Activated T-cell treated with anti-CD3 and anti-CD28 coated beads, Interleukin-2, amount 50 U/mL, for 72 hours (primary cell): ENCODE data around the gene ADAMTS15. TPM values are rescaled to one million over a fixed set of nuclear protein-coding genes. Genes with fewer than 3 reads are reported as not detected.

ENCODE experiments used
- ATAC-seq, 2 donors: fragments of 150-1000 bp; cut with Tn5 transposase; replicated peaks in 1 of 2; 2 replicates each; pipeline ENCODE4 v1.10.0; 2021; ENCODE audit warnings: moderate library complexity in 2 of 2, mild to moderate bottlenecking in 1 of 2
- DNase-seq, 2 donors: peaks; one replicate each; pipeline ENCODE4 v3.0.0; 2021 to 2022; ENCODE audit warnings: mixed read lengths in 1 of 2
- H3K27ac Mint-ChIP-seq: one replicate; pipeline ENCODE4 v1.8.0; 2022; ENCODE audit warnings: mild to moderate bottlenecking, moderate library complexity, mixed read lengths
- H3K27me3 Mint-ChIP-seq: one replicate; pipeline ENCODE4 v1.8.0; 2022; ENCODE audit warnings: low read depth, mixed read lengths
- H3K36me3 Mint-ChIP-seq, 2 donors: one replicate each; pipeline ENCODE4 v1.8.0; 2022; ENCODE audit warnings: mixed read lengths in 2 of 2, mild to moderate bottlenecking in 1 of 2; ENCODE audit not compliant: insufficient read depth in 2 of 2
- H3K4me1 Mint-ChIP-seq: one replicate; pipeline ENCODE4 v1.8.0; 2022; ENCODE audit warnings: low read depth, mixed read lengths
- H3K4me3 Mint-ChIP-seq, 2 donors: one replicate each; pipeline ENCODE4 v1.8.0; 2022; ENCODE audit warnings: mild to moderate bottlenecking in 2 of 2, mixed read lengths in 2 of 2, moderate library complexity in 2 of 2
- H3K9me3 Mint-ChIP-seq, 2 donors: one replicate each; pipeline ENCODE4 v1.8.0; 2022; ENCODE audit warnings: mixed read lengths in 2 of 2
- total RNA-seq, 2 donors: library from RNA; stranded (reverse); gene quantifications; one replicate each; pipeline ENCODE4 v1.2.3, GENCODE V29; 2022

The ADAMTS15 gene
- total RNA-seq, 2 donors from 2014 or later: 0.05 to 0.07 TPM

- no peaks in the 10 kb centered on the region for H3K27me3 Mint-ChIP-seq
Observed at GRCh38 chr11:130476922-130477491, 28.6 kb downstream of the ADAMTS15 start.

GRCh38 chr11:130477586-130478203, 29.2 kb downstream of the ADAMTS15 start:
- no peaks in the 10 kb centered on the region for H3K9me3 Mint-ChIP-seq
- DNase-seq: no peak
- ATAC-seq: no peak
- no peaks in the 10 kb centered on the region for H3K27me3 Mint-ChIP-seq
- no peak overlapping the region for H3K27ac Mint-ChIP-seq
- H3K36me3 Mint-ChIP-seq: no peaks in the 10 kb centered on the region
- no peak overlapping the region for H3K4me3 Mint-ChIP-seq
- no peaks in the 10 kb centered on the region for H3K4me1 Mint-ChIP-seq

More at GRCh38 chr11:130476922-130477491, 28.6 kb downstream of the ADAMTS15 start:
- H3K36me3 Mint-ChIP-seq: no peaks in the 10 kb centered on the region
- H3K27ac Mint-ChIP-seq: no peak overlapping the region
- no peak for ATAC-seq
- H3K9me3 Mint-ChIP-seq: no peaks in the 10 kb centered on the region
- no peak for DNase-seq
- no peak overlapping the region for H3K4me3 Mint-ChIP-seq
- H3K4me1 Mint-ChIP-seq: no peaks in the 10 kb centered on the region

GRCh38 chr11:130478204-130478701, 29.8 kb downstream of the ADAMTS15 start:
- Mint-ChIP-seq H3K27me3 (no peaks in the 10 kb centered on the region), H3K4me1 (no peaks in the 10 kb centered on the region), H3K27ac (no peak overlapping the region), H3K4me3 (no peak overlapping the region), H3K9me3 (no peaks in the 10 kb centered on the region), H3K36me3 (no peaks in the 10 kb centered on the region)
- DNase-seq: no peak
- no peak for ATAC-seq

- no peak for DNase-seq
- ATAC-seq: no peak
- Mint-ChIP-seq H3K27ac (no peak overlapping the region), H3K4me1 (no peaks in the 10 kb centered on the region), H3K36me3 (no peaks in the 10 kb centered on the region), H3K27me3 (no peaks in the 10 kb centered on the region), H3K9me3 (no peaks in the 10 kb centered on the region), H3K4me3 (no peak overlapping the region)
Observed at GRCh38 chr11:130478881-130479280, 30.4 kb downstream of the ADAMTS15 start.

- Mint-ChIP-seq H3K27me3 (no peaks in the 10 kb centered on the region), H3K4me3 (no peak overlapping the region), H3K9me3 (no peaks in the 10 kb centered on the region), H3K36me3 (no peaks in the 10 kb centered on the region), H3K27ac (no peak overlapping the region), H3K4me1 (no peaks in the 10 kb centered on the region)
- DNase-seq: no peak
- no peak for ATAC-seq
Observed at GRCh38 chr11:130480186-130480585, 31.7 kb downstream of the ADAMTS15 start.

- no peaks in the 10 kb centered on the region for H3K36me3 Mint-ChIP-seq
- no peaks in the 10 kb centered on the region for H3K9me3 Mint-ChIP-seq
- no peaks in the 10 kb centered on the region for H3K4me1 Mint-ChIP-seq
- H3K27me3 Mint-ChIP-seq: no peaks in the 10 kb centered on the region
- no peak overlapping the region for H3K4me3 Mint-ChIP-seq
- no peak for DNase-seq
- no peak for ATAC-seq
- H3K27ac Mint-ChIP-seq: no peak overlapping the region
Observed at GRCh38 chr11:130480711-130481140, 32.3 kb downstream of the ADAMTS15 start.

GRCh38 chr11:130483124-130483523, 34.7 kb downstream of the ADAMTS15 start:
- no peak for DNase-seq
- no peak overlapping the region for H3K4me3 Mint-ChIP-seq
- no peaks in the 10 kb centered on the region for H3K4me1 Mint-ChIP-seq
- H3K27me3 Mint-ChIP-seq: no peaks in the 10 kb centered on the region
- H3K9me3 Mint-ChIP-seq: no peaks in the 10 kb centered on the region
- no peaks in the 10 kb centered on the region for H3K36me3 Mint-ChIP-seq
- no peak overlapping the region for H3K27ac Mint-ChIP-seq
- ATAC-seq: no peak

- H3K27me3 Mint-ChIP-seq: no peaks in the 10 kb centered on the region
- H3K4me3 Mint-ChIP-seq: no peak overlapping the region
- no peaks in the 10 kb centered on the region for H3K9me3 Mint-ChIP-seq
- H3K36me3 Mint-ChIP-seq: no peaks in the 10 kb centered on the region
- ATAC-seq (no peak), DNase-seq (no peak)
- no peaks in the 10 kb centered on the region for H3K4me1 Mint-ChIP-seq
- H3K27ac Mint-ChIP-seq: no peak overlapping the region
Observed at GRCh38 chr11:130485983-130486382, 37.5 kb downstream of the ADAMTS15 start.

GRCh38 chr11:130486391-130486836, 38.0 kb downstream of the ADAMTS15 start:
- no peak for ATAC-seq
- H3K4me1 Mint-ChIP-seq: no peaks in the 10 kb centered on the region
- H3K9me3 Mint-ChIP-seq: no peaks in the 10 kb centered on the region
- no peak overlapping the region for H3K27ac Mint-ChIP-seq
- H3K27me3 Mint-ChIP-seq: peaks cover 3% of the 10 kb centered on the region
- no peak for DNase-seq
- H3K4me3 Mint-ChIP-seq: no peak overlapping the region
- no peaks in the 10 kb centered on the region for H3K36me3 Mint-ChIP-seq

- Mint-ChIP-seq H3K4me1 (no peaks in the 10 kb centered on the region), H3K27me3 (peaks cover 5% of the 10 kb centered on the region), H3K4me3 (no peak overlapping the region), H3K27ac (peak overlapping the region; percentile 24), H3K9me3 (no peaks in the 10 kb centered on the region), H3K36me3 (no peaks in the 10 kb centered on the region)
- DNase-seq: no peak
- no peak for ATAC-seq
Observed at GRCh38 chr11:130486987-130487923, 38.8 kb downstream of the ADAMTS15 start.

GRCh38 chr11:130487924-130488815, 39.7 kb downstream of the ADAMTS15 start:
- no peak for ATAC-seq
- H3K4me1 Mint-ChIP-seq: no peaks in the 10 kb centered on the region
- no peak for DNase-seq
- H3K27ac Mint-ChIP-seq: peak overlapping the region; percentile 24
- no peaks in the 10 kb centered on the region for H3K9me3 Mint-ChIP-seq
- H3K36me3 Mint-ChIP-seq: no peaks in the 10 kb centered on the region
- peaks cover 5% of the 10 kb centered on the region for H3K27me3 Mint-ChIP-seq
- H3K4me3 Mint-ChIP-seq: no peak overlapping the region

- Mint-ChIP-seq H3K27me3 (peaks cover 5% of the 10 kb centered on the region), H3K9me3 (no peaks in the 10 kb centered on the region), H3K4me1 (no peaks in the 10 kb centered on the region), H3K4me3 (no peak overlapping the region), H3K36me3 (no peaks in the 10 kb centered on the region), H3K27ac (no peak overlapping the region)
- ATAC-seq (no peak), DNase-seq (no peak)
Observed at GRCh38 chr11:130488848-130489584, 40.6 kb downstream of the ADAMTS15 start.
